Gastroesophageal sphincter (tissue), 4 donors: Measurements from ENCODE around the gene FAM13C. TPM values are rescaled to one million over a fixed set of nuclear protein-coding genes. Genes with fewer than 3 reads are reported as not detected.
A peak's percentile ranks its signal among the peaks of the same experiment; 100 is the strongest.

Experiments
- ATAC-seq: fragments of 150-250 bp; one replicate; pipeline ENCODE4 v1.9.1; 2016; ENCODE audit warnings: mild to moderate bottlenecking, moderate library complexity
- H3K27ac ChIP-seq, 4 donors: fragments of 200-600 bp; sonication (generic) in 3 of 4; 1 replicate in 3 of 4; 2 replicates in 1 of 4; pipeline ENCODE4 v1.5.1; 2016 to 2019
- H3K27me3 ChIP-seq: fragments of 200-600 bp; sonication (generic); one replicate; pipeline ENCODE4 v1.5.1; 2019
- H3K36me3 ChIP-seq, 2 donors: fragments of 200-600 bp; sonication (generic); one replicate each; pipeline ENCODE4 v1.5.1; 2019; ENCODE audit warnings: control low read depth in 1 of 2
- H3K4me1 ChIP-seq, 3 donors: fragments of 200-600 bp; sonication (generic); 1 replicate in 2 of 3; 2 replicates in 1 of 3; pipeline ENCODE4 v1.5.1; 2016 to 2019; ENCODE audit warnings: control low read depth in 2 of 3
- H3K4me3 ChIP-seq, 2 donors: fragments of 200-600 bp; sonication (generic); one replicate each; pipeline ENCODE4 v1.5.1; 2019; ENCODE audit warnings: mild to moderate bottlenecking in 1 of 2, moderate library complexity in 1 of 2
- H3K9me3 ChIP-seq, 3 donors: fragments of 200-600 bp; sonication (generic); one replicate each; pipeline ENCODE4 v1.5.1; 2017 to 2019; ENCODE audit warnings: control low read depth in 2 of 3
- EP300 ChIP-seq: sonication (generic); formaldehyde crosslinking; IDR thresholded peaks from one replicate; pipeline ENCODE4 v1.6.1; 2017; ENCODE audit warnings: antibody characterized with exemption, mild to moderate bottlenecking
- POLR2A ChIP-seq, 2 donors: fragments of 450-650 bp; IDR thresholded peaks; one replicate each; pipeline ENCODE4 v1.6.1; 2017; ENCODE audit warnings: antibody characterized with exemption in 2 of 2, mild to moderate bottlenecking in 2 of 2, moderate library complexity in 1 of 2
- POLR2AphosphoS5 ChIP-seq: sonication (generic); formaldehyde crosslinking; IDR thresholded peaks from one replicate; pipeline ENCODE4 v1.6.1; 2017; ENCODE audit warnings: antibody characterized with exemption
- WGBS, 2 donors: methylation state at CpG; one replicate each; pipeline ENCODE4 v1.1.5; 2018; ENCODE audit warnings: low coverage in 1 of 2; 5-methylcytosine and 5-hydroxymethylcytosine counted together
- total RNA-seq, 4 donors: library from RNA; depleted of rRNA; stranded (reverse); fragments of >200 nt; gene quantifications; one replicate each; pipeline ENCODE4 v1.1.0, GENCODE V29; 2016
- TF ChIP-seq, protein P1 (sequence below), 4 experiments: fragments of 200-600 bp in 2 of 4; fragments of 450-650 bp in 2 of 4; sonication (generic) in 1 of 4; IDR thresholded peaks; one replicate each; pipeline ENCODE4 v1.5.1; 2017 to 2019; ENCODE audit warnings: antibody characterized with exemption in 4 of 4, mild to moderate bottlenecking in 2 of 4, moderate library complexity in 2 of 4

The FAM13C gene
- total RNA-seq, 4 donors from 2014 or later = 26.9 to 79.9 (median 45.5) TPM

GRCh38 chr10:59319854-59320253 lies 42.5 kb downstream of the FAM13C start:
- no peak overlapping the region for H3K4me3 ChIP-seq
- no peak for TF ChIP-seq POLR2A (IDR thresholded peaks at IDR 0.05)
- peaks cover 8 to 85% (median 28%) of the 10 kb centered on the region in 3 donors for H3K4me1 ChIP-seq
- H3K27me3 ChIP-seq = no peaks in the 10 kb centered on the region
- H3K27ac ChIP-seq = peak overlapping the region in 2 of 4 donors; percentile 28 to 33
- H3K36me3 ChIP-seq = peaks cover 0 to 20% of the 10 kb centered on the region in 2 donors
- ATAC-seq = no peak
- H3K9me3 ChIP-seq = no peaks in the 10 kb centered on the region

GRCh38 chr10:59317066-59317465 lies 45.3 kb downstream of the FAM13C start:
- TF ChIP-seq, protein P1, sequence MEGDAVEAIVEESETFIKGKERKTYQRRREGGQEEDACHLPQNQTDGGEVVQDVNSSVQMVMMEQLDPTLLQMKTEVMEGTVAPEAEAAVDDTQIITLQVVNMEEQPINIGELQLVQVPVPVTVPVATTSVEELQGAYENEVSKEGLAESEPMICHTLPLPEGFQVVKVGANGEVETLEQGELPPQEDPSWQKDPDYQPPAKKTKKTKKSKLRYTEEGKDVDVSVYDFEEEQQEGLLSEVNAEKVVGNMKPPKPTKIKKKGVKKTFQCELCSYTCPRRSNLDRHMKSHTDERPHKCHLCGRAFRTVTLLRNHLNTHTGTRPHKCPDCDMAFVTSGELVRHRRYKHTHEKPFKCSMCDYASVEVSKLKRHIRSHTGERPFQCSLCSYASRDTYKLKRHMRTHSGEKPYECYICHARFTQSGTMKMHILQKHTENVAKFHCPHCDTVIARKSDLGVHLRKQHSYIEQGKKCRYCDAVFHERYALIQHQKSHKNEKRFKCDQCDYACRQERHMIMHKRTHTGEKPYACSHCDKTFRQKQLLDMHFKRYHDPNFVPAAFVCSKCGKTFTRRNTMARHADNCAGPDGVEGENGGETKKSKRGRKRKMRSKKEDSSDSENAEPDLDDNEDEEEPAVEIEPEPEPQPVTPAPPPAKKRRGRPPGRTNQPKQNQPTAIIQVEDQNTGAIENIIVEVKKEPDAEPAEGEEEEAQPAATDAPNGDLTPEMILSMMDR (IDR thresholded peaks at IDR 0.05) = no peak
- H3K9me3 ChIP-seq = no peaks in the 10 kb centered on the region
- H3K4me1 ChIP-seq = peaks cover 14 to 86% (median 21%) of the 10 kb centered on the region in 3 donors
- H3K4me3 ChIP-seq = no peak overlapping the region
- H3K27me3 ChIP-seq = no peaks in the 10 kb centered on the region
- H3K36me3 ChIP-seq = peaks cover 0 to 10% of the 10 kb centered on the region in 2 donors
- no peak for ATAC-seq
- no peak overlapping the region for H3K27ac ChIP-seq
- 82 to 93% methylated on average over 2 of the region's 2 CpGs for WGBS, 2 donors

DNA sequence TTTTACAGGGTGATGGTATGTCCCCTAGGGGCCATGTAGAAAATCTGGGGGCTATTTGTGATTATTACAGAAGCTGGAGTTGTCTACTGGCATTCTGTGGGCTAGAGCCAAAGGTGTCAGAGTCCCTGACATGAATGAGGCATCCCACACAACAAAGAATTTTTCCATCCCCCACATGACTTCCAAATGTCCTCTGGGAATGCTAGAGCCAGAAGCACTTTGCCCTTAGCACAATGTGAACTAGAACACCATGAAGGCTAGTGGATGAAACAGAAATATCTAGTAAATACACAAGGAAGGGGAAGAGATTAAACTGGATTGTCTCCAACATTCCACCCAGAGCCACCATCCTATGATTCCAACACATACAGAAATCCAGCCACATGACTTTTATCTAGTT lies 46.9 kb downstream of the FAM13C start:
- Histone ChIP-seq H3K4me3 (no peak overlapping the region), H3K4me1 (peaks cover 14 to 93% (median 34%) of the 10 kb centered on the region in 3 donors)

DNA sequence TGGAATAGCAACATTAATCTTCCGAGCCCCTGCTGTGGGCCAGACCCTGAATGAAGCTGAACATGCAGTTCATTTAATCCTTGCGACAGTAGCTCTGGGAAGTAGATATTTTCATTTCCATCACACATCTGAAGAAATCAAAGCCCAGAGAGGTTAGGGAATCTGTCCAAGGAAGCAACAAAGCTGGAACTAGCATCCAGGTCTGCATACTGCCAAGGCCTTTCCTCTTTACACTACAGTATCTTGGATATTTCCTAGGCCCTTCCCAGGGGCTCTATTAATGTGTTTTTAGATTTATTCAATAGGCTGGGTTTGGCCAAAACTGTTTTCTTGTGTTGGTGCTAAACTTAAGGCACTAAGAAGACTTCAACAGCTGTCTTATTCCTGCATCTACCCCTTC lies 48.1 kb downstream of the FAM13C start:
- WGBS, 2 donors = 60 to 81% methylated on average over 1 to 2 of the region's 2 CpGs
- Histone ChIP-seq H3K4me3 (no peak overlapping the region), H3K27ac (peak overlapping the region in 2 of 4 donors; percentile 36 to 57), H3K36me3 (peaks cover 0 to 6% of the 10 kb centered on the region in 2 donors), H3K27me3 (no peaks in the 10 kb centered on the region), H3K9me3 (no peaks in the 10 kb centered on the region), H3K4me1 (peaks cover 10 to 92% (median 34%) of the 10 kb centered on the region in 3 donors)
- no peak for TF ChIP-seq POLR2AphosphoS5
- TF ChIP-seq, protein P1 (IDR thresholded peaks at IDR 0.05) = no peak
- TF ChIP-seq POLR2A (IDR thresholded peaks at IDR 0.05) = no peak
- no peak for TF ChIP-seq EP300
- no peak for ATAC-seq

More for the DNA sequence above, 46.9 kb downstream of the FAM13C start:
- H3K27ac ChIP-seq = peak overlapping the region in 3 of 4 donors; percentile 12 to 57 (median 26)
- peaks cover 0 to 6% of the 10 kb centered on the region in 2 donors for H3K36me3 ChIP-seq
- H3K9me3 ChIP-seq = no peaks in the 10 kb centered on the region
- H3K27me3 ChIP-seq = no peaks in the 10 kb centered on the region
- TF ChIP-seq POLR2A (IDR thresholded peaks at IDR 0.05) (no peak), POLR2AphosphoS5 (peak; percentile 12), EP300 (no peak)
- TF ChIP-seq, protein P1 (IDR thresholded peaks at IDR 0.05) = no peak
- ATAC-seq = peak; percentile 15

DNA sequence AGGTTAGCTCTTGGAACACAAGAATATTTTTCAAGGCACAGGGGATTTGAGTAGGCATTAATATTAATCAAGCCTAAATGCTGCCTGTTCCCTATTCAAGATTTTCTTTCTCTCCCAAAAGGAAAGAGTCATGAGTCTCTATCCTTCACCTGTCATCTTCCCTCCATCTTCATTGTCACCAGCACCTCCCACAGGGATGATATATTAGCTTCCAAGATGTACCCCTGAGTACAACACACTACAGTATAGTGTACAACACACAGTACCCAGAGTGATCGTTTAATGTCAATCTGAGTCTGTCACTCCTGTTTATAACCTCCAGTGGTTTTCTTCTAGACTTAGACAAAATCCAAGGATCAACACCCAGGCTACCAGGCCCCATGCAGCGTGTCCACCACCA lies 50.1 kb downstream of the FAM13C start:
- peak overlapping the region in 3 of 4 donors; percentile 52 to 67 (median 65) for H3K27ac ChIP-seq
- WGBS, 2 donors = 83 to 91% methylated on average over 1 to 2 of the region's 2 CpGs
- H3K4me1 ChIP-seq = peaks cover 11 to 94% (median 34%) of the 10 kb centered on the region in 3 donors
- no peak for ATAC-seq
- no peak overlapping the region for H3K4me3 ChIP-seq
- H3K9me3 ChIP-seq = no peaks in the 10 kb centered on the region
- H3K36me3 ChIP-seq = peaks cover 0 to 6% of the 10 kb centered on the region in 2 donors
- TF ChIP-seq POLR2A (IDR thresholded peaks at IDR 0.05) (no peak), EP300 (no peak), POLR2AphosphoS5 (no peak)
- TF ChIP-seq, protein P1 (IDR thresholded peaks at IDR 0.05) = no peak
- no peaks in the 10 kb centered on the region for H3K27me3 ChIP-seq
